ELF-1 (cell line): ENCODE measurements around the gene IDNK.
A peak's percentile ranks its signal among the peaks of the same experiment; 100 is the strongest.
"Not testable (repeated sequence)": the region's sequence is repeated elsewhere in the genome, so short reads cannot be mapped to it uniquely, and the experiment has no call there.

ENCODE experiments used
- DNase-seq: peaks from one replicate; pipeline ENCODE4 v3.0.0-alpha.2; 2016; ENCODE audit warnings: low read depth, low spot score

Gene IDNK

GRCh38 chr9:83622939-83623678, at the start of gene IDNK:
Gene IDNK, plus strand, starts transcription at chr9:83623143. Its CDS starts 29 bp downstream, at chr9:83623172.
- DNase-seq, result peak; percentile 70

GRCh38 chr9:83574482-83574881, 48.5 kb upstream of the IDNK start:
- DNase-seq, result no peak

- no peak for DNase-seq
Observed at GRCh38 chr9:83582029-83582428, 40.9 kb upstream of the IDNK start.

- peak; percentile 46 for DNase-seq
Observed at GRCh38 chr9:83583151-83584014, 39.6 kb upstream of the IDNK start.

- DNase-seq, result peak; percentile 30
Observed at GRCh38 chr9:83584995-83585394, 37.9 kb upstream of the IDNK start.

- no peak for DNase-seq
Observed at GRCh38 chr9:83588256-83588655, 34.7 kb upstream of the IDNK start.

GRCh38 chr9:83596899-83597504, 25.9 kb upstream of the IDNK start:
- peak; percentile 81 for DNase-seq

- DNase-seq, result no peak
Observed at GRCh38 chr9:83598487-83598886, 24.5 kb upstream of the IDNK start.

GRCh38 chr9:83599071-83599470, 23.9 kb upstream of the IDNK start:
- DNase-seq, result no peak

GRCh38 chr9:83601463-83601862, 21.5 kb upstream of the IDNK start:
- no peak for DNase-seq

- not testable (repeated sequence) for DNase-seq
Observed at GRCh38 chr9:83607620-83608019, 15.3 kb upstream of the IDNK start.

GRCh38 chr9:83613298-83613697, 9.6 kb upstream of the IDNK start:
- not testable (repeated sequence) for DNase-seq

- DNase-seq, result no peak
Observed at GRCh38 chr9:83617299-83617698, 5.6 kb upstream of the IDNK start.

- DNase-seq, result peak; percentile 88
Observed at GRCh38 chr9:83620841-83621636, 1.9 kb upstream of the IDNK start.

- DNase-seq, result no peak
Observed at GRCh38 chr9:83622433-83622938, 457 bp upstream of the IDNK start.

- DNase-seq, result no peak
Observed at GRCh38 chr9:83623679-83624076, 735 bp downstream of the IDNK start.

- no peak for DNase-seq
Observed at GRCh38 chr9:83625178-83625577, 2.2 kb downstream of the IDNK start.

GRCh38 chr9:83628540-83628939, 5.6 kb downstream of the IDNK start:
- no peak for DNase-seq

GRCh38 chr9:83629433-83630104, 6.6 kb downstream of the IDNK start:
- DNase-seq, result no peak

GRCh38 chr9:83630938-83631457, 8.1 kb downstream of the IDNK start:
- DNase-seq, result peak; percentile 94

GRCh38 chr9:83633255-83633654, 10.3 kb downstream of the IDNK start:
- DNase-seq, result no peak
